Endothelial cell of hepatic sinusoid (primary cell): ENCODE measurements around the gene RTRAF.

Source experiments
- in situ Hi-C: cut with HindIII; loops from 2 replicates; pipeline ENCODE4 v1.10.0; 2017; ENCODE audit warnings: low sequenced_read_pairs

Gene RTRAF

GRCh38 chr14:51989293-51990234 is at the start of gene RTRAF:
RTRAF (plus strand) TSS chr14:51989546; CDS start chr14:51989640, 94 bp downstream.
- in situ Hi-C loops, result loop anchor here (5.0 kb wide), 1 partner anchor 143 kb away; no protein-coding TSS in a partner anchor

DNA sequence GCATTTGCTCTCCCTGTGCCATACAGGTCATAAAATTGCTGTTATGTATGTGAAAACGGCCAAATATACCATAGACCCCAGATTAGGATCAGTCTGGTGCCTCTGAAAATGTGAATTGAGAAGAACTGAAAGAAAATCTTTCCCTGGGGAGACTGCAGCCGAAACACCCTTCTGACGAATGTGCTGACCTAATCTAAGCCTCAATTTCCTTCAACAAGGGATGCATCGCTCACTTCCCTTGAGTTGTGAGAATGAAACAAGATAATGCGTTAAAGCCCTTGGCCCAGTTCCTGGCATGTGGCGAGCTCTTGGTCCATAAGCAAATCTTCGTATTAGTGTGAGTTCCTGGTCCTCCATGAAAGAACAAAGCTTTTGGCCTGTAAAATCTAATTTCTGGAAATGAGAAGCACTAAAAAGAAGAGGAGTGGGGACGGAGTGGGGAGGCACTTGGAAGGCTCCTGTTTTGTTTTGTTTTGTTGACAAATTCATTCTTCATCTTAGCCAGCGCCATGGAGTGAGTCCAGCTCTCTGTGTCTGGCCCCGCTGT is 49.5 kb upstream of the RTRAF start:
- in situ Hi-C loops, result no loop called here

DNA sequence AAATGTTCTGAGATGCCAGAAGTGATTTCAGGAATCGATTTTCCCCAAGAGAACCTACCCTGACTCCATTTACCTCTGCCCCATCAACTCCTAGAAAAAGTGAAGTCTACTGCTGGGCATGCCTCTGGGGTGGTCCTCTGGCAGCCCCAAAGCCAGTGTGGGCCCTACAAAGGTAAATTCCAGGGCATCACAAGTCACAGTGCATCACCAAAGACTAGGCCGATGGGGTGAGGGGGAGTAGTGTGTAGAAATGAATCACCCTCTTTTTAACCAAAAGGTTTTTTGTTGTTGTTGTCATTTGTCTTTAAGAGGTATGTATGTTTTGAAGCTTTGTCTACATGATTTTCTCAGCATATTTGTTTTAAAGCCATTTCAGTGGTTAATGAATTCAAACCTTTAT is 46.4 kb upstream of the RTRAF start:
- in situ Hi-C loops, result no loop called here

GRCh38 chr14:51950007-51950406 is 39.3 kb upstream of the RTRAF start:
- in situ Hi-C loops, result no loop called here

- in situ Hi-C loops, result no loop called here
These were observed 37.7 kb upstream of the RTRAF start for GRCh38 chr14:51951656-51952055.

DNA sequence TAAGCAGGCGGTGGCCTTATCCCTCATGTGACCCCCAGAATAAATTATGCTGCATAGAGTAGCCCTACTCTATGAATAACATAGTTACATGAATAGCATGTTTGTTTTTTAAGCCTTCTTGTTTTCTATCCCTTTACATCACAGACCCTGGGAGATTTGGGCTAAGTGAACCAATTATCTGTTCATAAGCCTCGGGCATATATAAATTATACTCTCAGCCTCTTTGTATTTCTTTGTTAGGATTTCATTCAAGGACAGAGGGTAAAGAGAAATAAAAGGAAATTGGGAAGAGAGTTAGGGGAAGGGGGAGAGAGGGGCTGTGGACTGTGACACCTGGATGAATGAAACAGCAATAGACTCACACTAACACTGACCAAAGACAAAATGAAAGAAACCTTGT is 35.3 kb upstream of the RTRAF start:
- in situ Hi-C loops, result no loop called here

DNA sequence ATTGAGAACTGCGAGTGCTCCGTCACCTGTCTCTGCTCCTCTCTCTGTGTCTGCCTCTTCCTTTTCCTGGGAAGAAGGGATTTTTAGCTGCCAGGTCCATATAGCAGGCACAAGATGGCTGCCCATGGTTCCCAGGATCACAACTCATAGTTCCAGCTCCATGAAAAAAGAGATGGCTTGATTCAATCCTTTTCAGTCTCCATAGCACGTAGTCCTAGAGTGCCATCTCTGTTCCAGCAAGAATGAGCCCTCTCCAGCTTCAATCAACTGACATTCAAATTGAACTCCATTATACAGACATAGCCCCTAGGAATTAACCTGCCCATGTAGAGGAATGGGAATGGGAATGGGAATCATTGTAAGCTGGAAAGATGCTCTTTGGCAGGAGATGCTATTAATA is 34.7 kb upstream of the RTRAF start:
- in situ Hi-C loops, result no loop called here

GRCh38 chr14:51957950-51958349 is 31.4 kb upstream of the RTRAF start:
- in situ Hi-C loops, result no loop called here

DNA sequence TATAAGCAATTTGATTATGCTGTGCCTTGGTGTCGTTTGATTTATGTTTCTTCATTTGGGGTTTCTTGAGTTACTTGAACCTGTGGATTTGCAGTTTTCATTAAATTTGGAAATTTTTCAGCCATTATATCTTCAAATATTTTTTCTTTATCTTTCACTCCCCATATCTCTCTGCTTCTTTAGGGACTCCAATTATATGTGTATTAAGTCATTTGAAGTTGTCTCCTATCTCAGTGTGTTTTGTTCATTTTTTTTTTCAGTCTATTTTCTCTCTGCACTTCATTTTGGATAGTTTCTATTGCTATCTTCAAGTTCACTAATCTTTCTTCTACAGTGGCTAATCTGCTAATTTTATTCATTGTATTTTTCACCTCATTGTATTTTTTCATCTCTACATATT is 29.4 kb upstream of the RTRAF start:
- in situ Hi-C loops, result no loop called here

GRCh38 chr14:51960866-51961265 is 28.5 kb upstream of the RTRAF start:
- in situ Hi-C loops, result no loop called here

DNA sequence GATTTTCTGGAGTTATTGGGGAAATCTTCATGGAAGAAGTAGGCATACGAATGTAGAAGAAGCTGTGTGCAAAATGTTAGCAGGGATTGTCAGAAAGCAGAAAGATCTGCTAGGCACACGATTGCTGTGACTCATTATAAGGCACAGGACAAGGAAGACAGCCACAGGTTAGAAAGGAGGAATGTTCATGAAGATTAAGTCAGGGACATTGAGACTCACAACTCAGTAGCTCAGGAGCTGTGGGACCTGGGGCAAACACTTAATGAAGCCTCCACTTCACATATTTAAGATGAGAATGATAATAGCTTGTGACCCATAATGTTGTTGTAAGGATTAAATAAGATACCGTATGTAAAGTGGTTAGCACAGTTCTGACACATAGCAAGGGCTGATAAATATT is 26.6 kb upstream of the RTRAF start:
- in situ Hi-C loops, result no loop called here

- in situ Hi-C loops, result no loop called here
These were observed 26.1 kb upstream of the RTRAF start for GRCh38 chr14:51963286-51963685.

DNA sequence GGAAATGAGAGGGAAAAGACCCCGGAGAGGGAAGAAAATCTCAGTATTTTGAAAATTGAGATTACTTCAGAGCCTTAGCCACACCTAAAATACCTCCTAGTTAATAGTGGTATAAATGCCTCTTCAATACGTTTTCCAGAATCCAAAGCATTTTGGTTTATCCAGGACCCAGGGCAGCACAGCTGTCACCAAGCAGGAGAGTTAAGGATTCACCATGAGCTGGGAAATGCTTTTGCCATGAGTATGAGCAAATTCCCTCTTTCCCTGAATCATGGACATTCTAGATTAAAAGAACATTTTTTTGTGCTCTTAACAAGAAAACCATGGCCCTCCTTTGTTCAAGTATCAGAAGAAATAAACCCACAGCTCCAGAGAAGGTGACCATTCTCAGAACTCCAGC is 21.8 kb upstream of the RTRAF start:
- in situ Hi-C loops, result no loop called here

- in situ Hi-C loops, result no loop called here
These were observed 19.4 kb upstream of the RTRAF start for GRCh38 chr14:51969852-51970540.

GRCh38 chr14:51972566-51972965 is 16.8 kb upstream of the RTRAF start:
- in situ Hi-C loops, result no loop called here

DNA sequence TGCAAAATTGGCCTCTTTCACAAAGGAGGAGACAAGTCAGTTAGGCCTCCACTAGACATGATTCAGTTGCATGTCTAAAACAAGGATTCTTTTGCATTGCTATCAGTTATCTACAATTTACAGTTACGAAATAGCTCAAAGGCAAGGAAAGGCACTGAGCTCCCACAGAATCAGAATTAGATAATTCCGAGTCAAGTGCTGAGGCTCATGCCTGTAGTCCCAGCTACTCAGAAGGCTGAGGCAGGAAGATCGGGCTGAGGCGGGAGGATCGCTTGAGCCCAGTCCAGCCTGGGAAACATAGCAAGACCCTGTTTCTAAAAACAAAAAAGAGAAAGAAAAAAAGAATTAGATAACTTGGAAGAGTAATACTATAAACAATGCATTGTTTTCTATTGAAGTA is 12.3 kb upstream of the RTRAF start:
- in situ Hi-C loops, result no loop called here

- in situ Hi-C loops, result no loop called here
These were observed 10.7 kb upstream of the RTRAF start for GRCh38 chr14:51978681-51979085.

DNA sequence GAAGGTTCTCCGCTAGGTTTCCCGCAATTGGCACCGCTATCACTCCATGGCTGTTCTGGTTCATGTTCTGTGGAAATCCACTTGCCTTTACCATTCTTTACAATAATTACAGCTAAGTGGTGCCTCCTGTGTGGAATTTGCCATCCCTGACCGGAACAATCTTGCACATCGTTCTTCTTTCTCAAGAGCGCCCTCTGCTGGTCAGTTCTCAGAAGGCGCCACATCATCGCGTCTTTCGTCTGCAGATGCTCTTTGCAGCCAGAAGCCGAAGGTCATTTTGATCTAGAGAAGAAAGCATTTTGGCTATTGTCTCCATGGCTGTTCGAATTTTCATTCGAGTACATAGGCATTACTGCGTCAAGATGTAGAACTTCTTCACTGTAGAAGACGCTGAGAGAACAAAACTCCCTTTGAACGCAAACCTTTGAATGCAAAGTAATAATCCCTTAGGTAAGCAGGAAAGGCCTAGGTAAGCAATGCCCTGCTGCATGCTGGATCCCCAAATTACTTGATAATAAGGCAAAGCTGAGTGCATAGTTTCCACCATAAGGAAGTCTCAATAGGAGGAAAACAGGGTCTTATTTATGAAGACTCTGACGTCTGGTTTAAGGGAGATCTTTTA is 10.1 kb upstream of the RTRAF start:
- in situ Hi-C loops, result no loop called here

GRCh38 chr14:51981218-51981854 is 8.0 kb upstream of the RTRAF start:
- in situ Hi-C loops, result no loop called here

- in situ Hi-C loops, result no loop called here
These were observed 1.1 kb upstream of the RTRAF start for GRCh38 chr14:51988221-51988620.

GRCh38 chr14:51990488-51990887 is 1.1 kb downstream of the RTRAF start:
- in situ Hi-C loops, result loop anchor here (5.0 kb wide), 1 partner anchor 142 kb away; no protein-coding TSS in a partner anchor
